IPS-18a (cell line): ENCODE measurements around the gene FRYL.

Source experiments
- H3K27ac ChIP-seq: one replicate; pipeline ENCODE4 v1.5.1; 2013; ENCODE audit warnings: low read length
- H3K27me3 ChIP-seq: one replicate; pipeline ENCODE4 v1.6.1; 2013; ENCODE audit warnings: mild to moderate bottlenecking, low read length; ENCODE audit not compliant: control insufficient read depth, insufficient read depth
- H3K36me3 ChIP-seq: one replicate; pipeline ENCODE4 v1.6.1; 2013; ENCODE audit warnings: low read depth, low read length; ENCODE audit not compliant: control insufficient read depth
- H3K4me1 ChIP-seq: one replicate; pipeline ENCODE4 v1.6.1; 2013; ENCODE audit warnings: low read depth, low read length; ENCODE audit not compliant: control insufficient read depth
- H3K4me3 ChIP-seq: one replicate; pipeline ENCODE4 v1.5.1; 2013; ENCODE audit warnings: low read length
- H3K9ac ChIP-seq: one replicate; pipeline ENCODE4 v1.6.1; 2013; ENCODE audit warnings: mild to moderate bottlenecking, low read length, moderate library complexity
- H3K9me3 ChIP-seq: one replicate; pipeline ENCODE4 v1.6.1; 2013; ENCODE audit warnings: low read depth, low read length; ENCODE audit not compliant: control insufficient read depth

FRYL gene

DNA sequence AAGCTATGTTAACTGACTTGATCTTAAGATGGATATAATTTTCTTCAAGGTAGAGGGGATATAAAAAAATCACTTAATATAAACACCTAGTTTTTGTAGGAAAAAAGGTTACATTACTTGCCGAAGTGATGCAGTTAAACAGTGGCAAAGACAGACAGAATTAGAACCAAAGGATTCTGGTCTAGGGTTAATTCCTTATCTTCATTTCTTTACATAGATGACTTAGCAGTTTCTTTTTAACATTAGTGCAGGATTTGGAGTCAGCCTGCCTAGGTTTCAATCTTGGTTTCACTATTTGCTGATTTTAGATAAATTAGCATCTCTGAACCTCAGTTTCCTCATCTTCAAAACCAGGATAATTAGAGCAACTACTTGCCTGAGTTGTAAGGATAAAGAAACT lies 275.7 kb downstream of the FRYL start:
- H3K27me3 ChIP-seq: no peaks in the 10 kb centered on the region
- H3K9ac ChIP-seq: no peak overlapping the region
- H3K4me1 ChIP-seq: no peaks in the 10 kb centered on the region
- no peaks in the 10 kb centered on the region for H3K9me3 ChIP-seq
- no peak overlapping the region for H3K27ac ChIP-seq
- H3K4me3 ChIP-seq: no peak overlapping the region
- H3K36me3 ChIP-seq: peaks cover 32% of the 10 kb centered on the region

DNA sequence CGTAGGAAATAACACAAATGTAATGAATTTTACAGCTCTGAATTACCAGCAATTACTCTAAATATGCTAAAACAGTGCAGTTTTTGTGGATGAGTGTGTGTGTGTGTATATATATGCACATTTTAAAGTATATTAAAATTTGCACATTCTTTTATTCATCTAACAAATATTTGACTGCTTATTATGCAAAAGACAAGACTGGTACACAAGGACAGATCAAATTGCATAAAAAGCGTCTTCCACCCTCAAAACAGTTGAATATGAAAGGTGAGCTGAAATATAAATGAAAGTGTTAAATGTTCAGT lies 276.1 kb downstream of the FRYL start:
- Histone ChIP-seq H3K4me3 (no peak overlapping the region), H3K27me3 (no peaks in the 10 kb centered on the region), H3K9ac (no peak overlapping the region), H3K4me1 (no peaks in the 10 kb centered on the region), H3K9me3 (no peaks in the 10 kb centered on the region), H3K36me3 (peaks cover 33% of the 10 kb centered on the region), H3K27ac (no peak overlapping the region)

DNA sequence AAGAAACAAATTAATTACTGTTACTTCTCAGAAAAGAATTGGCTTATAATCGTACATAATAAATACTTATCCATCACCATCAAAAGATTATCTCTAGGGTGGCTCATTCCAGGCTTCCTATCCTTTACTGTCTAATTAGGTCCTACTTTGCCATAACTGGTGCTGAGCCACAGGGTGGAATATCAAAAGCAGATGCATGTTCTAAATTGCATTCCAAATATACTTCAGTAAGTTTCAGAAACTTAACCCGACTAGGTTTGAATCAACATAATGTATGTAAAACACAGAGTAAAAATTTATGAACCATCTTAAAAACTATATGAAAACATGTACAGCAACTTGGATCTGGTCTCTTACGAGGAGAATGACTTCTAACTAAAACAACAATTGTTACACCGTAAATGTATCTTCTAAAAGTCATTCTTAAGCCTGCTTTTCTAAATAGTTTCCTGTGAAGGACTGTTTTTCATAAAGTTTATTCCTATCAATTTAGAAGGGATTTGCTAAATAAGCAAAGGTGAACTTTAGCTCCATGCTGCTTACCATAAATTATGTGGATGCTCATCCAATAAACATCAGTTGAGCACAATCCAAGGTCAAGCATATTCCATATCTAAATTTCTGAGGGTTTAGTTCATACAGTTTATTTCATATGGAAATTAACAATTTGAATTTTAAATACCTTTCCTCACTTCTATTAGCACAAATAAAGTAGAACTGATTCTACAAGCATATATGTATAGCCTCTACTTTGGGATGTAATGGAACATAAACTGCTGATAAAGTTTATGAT lies 276.6 kb downstream of the FRYL start:
- Histone ChIP-seq H3K27ac (no peak overlapping the region), H3K4me3 (no peak overlapping the region), H3K27me3 (no peaks in the 10 kb centered on the region), H3K9ac (no peak overlapping the region), H3K9me3 (no peaks in the 10 kb centered on the region), H3K36me3 (peaks cover 28% of the 10 kb centered on the region), H3K4me1 (no peaks in the 10 kb centered on the region)

DNA sequence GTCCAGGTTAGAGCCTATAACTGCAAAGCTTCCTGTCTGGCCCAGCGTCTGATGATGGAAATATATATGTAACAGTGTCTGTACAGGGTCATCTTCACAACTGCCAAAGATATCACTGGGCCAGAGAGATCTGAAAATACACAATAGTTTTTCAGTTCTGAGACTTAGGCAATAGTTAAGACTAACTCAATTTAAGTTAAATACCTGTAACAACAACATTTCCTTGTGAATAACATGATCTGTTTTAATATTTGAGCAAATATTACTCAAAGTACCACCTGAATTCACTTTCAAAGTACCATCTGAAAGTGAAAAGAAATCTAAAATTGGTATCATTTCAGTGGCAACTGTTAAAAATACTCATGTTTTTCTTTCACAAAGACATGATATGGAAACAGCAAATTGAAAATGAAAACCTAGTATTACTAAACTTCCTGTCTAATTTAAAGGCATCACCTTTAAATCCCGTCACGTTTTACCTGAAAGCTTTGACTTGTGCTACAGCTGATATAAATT lies 280.5 kb downstream of the FRYL start:
- H3K27ac ChIP-seq: no peak overlapping the region
- no peak overlapping the region for H3K9ac ChIP-seq
- no peaks in the 10 kb centered on the region for H3K9me3 ChIP-seq
- H3K4me3 ChIP-seq: no peak overlapping the region
- H3K27me3 ChIP-seq: no peaks in the 10 kb centered on the region
- H3K36me3 ChIP-seq: peaks cover 19% of the 10 kb centered on the region
- no peaks in the 10 kb centered on the region for H3K4me1 ChIP-seq

DNA sequence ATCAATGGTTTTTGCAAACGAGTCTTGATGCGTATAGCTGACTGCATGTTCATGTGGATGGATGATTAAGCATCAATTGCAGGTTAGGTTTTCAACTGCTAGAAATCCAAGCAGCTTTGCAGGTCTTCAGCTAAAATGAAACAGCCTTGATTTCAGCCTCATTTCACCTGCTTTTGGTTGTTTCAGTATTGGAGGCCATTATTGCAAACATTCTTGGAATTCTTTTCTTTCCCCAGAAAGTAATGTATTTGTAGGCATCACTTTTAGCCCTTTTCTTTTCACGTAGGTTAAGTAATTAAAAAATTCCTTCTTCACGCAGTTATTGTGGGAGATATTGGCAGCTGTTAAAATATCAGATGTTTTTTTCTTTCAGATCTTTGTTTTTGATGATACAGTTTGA lies 281.2 kb downstream of the FRYL start:
- H3K27me3 ChIP-seq: no peaks in the 10 kb centered on the region
- no peaks in the 10 kb centered on the region for H3K9me3 ChIP-seq
- peaks cover 19% of the 10 kb centered on the region for H3K36me3 ChIP-seq
- no peak overlapping the region for H3K9ac ChIP-seq
- no peak overlapping the region for H3K4me3 ChIP-seq
- no peak overlapping the region for H3K27ac ChIP-seq
- no peaks in the 10 kb centered on the region for H3K4me1 ChIP-seq

DNA sequence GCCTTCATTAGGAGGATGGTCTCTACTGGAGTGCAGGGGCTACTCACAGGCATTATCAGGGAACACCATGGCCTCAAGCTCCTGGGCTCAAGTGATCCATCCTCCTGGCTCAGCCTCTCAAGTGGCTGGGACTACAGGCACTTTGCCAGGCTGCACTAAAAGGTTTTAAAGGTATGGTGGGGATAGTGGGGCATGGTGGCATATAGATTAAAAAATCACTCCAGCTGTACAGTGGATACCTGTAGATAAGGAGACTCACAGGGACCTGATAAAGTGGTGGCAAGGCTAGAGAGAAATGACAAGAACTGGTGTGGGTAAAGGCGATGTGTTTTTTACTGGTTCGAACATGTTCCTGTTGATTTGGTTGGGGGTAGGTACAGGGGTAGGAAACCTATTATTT lies 284.1 kb downstream of the FRYL start:
- no peak overlapping the region for H3K27ac ChIP-seq
- no peak overlapping the region for H3K4me3 ChIP-seq
- H3K4me1 ChIP-seq: no peaks in the 10 kb centered on the region
- peaks cover 22% of the 10 kb centered on the region for H3K27me3 ChIP-seq
- H3K36me3 ChIP-seq: peaks cover 9% of the 10 kb centered on the region
- H3K9ac ChIP-seq: no peak overlapping the region
- H3K9me3 ChIP-seq: no peaks in the 10 kb centered on the region

DNA sequence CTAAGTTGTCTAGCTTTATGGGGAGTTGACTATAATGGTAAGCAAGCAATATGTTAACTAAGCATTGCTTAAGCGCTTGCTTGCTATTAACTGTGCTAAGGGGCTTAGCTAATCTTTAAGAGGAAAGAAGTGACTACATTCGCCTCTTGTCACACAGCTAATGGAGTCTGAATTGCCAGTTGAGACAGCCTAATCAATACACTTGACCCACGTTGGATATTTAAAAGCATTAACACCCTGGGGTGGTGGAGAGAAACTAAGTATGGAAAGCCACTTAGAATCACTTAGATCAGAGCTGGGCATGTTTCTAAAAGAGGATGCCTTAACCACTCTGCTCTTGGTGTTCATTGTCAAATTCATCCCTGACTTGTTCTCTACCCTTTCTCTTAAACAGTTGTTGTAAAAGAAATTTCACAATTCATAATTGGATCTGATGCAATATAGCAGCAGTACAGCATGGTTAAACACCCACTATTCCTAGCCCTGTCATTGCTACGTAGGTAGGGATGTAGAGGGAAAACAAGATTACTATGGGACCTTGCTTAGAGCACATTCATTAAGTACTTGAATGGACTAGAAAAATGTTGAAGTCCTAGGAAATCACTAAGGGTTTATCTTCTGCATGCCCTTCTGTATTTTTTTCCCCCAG lies 286.5 kb downstream of the FRYL start:
- Histone ChIP-seq H3K27ac (no peak overlapping the region), H3K27me3 (peaks cover 46% of the 10 kb centered on the region), H3K36me3 (no peaks in the 10 kb centered on the region), H3K9me3 (no peaks in the 10 kb centered on the region), H3K9ac (no peak overlapping the region), H3K4me3 (no peak overlapping the region), H3K4me1 (peaks cover 5% of the 10 kb centered on the region)

DNA sequence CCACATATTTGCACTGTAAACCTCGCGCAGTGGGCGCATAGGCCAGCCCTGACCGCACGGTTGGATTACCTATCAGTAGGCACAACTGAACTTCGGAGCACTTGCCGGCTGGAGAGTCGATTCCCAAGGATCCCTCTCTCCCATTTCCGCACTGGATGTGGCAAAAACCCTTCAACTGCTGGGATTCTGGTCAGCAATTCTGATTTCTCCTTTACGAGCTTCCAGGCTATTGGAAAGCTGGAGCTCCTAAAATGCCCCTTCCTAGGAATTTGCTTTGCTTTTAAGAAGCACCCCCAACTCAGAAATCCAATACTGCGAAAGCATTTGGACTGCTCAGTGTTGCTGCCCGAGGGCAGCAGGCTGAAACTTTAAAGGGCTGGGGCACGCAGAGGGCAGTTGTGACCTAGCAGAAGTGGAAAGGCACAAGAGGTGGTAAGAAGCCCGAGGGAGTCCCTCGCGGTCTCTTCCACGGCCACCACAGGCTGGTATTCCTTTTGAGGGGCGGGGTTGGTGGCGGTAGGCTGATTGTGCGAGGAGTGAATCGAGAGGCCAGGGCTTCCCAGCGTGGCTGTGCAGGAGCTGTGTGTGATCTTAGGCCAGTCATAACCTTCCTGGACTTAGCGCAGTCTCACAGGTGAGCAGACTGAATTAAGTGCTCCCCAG lies 288.4 kb downstream of the FRYL start:
- H3K4me3 ChIP-seq: peak overlapping the region; percentile 47
- H3K36me3 ChIP-seq: no peaks in the 10 kb centered on the region
- peaks cover 52% of the 10 kb centered on the region for H3K27me3 ChIP-seq
- no peak overlapping the region for H3K27ac ChIP-seq
- H3K4me1 ChIP-seq: peaks cover 7% of the 10 kb centered on the region
- no peak overlapping the region for H3K9ac ChIP-seq
- H3K9me3 ChIP-seq: no peaks in the 10 kb centered on the region

DNA sequence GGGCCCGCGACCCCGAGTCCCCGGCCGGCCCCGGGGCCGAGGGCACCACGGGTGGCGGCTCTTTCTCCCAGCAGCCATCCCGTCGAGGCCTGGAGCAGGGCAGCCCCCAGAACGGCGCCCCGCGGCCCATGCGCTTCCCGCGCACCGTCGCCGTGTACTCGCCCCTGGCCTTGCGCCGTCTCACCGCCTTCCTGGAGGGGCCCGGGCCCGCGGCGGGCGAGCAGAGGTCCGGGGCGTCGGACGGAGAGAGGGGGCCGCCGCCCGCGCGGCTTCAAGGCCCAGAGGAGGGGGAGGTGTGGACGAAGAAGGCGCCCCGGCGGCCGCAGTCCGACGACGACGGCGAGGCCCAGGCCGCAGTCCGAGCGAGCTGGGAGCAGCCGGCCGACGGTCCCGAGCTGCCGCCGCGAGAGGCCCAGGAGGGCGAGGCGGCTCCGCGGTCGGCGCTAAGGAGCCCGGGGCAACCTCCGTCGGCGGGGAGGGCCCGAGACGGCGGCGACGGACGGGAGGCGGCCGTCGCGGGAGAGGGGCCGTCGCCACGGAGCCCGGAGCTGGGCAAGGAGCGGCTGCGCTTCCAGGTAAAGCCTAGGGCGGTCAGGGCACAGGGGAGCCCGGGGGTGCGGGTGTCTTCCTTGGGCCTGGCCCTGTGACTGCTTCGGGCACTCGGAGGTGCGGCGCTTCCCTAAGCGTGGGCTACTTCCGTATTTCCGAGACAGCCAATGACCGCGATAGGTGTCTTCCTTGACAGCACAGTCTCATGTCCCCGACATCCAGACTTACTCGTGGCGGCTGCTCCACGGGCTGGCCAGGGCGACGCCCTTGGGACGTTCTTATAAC lies 289.2 kb downstream of the FRYL start:
- Histone ChIP-seq H3K4me1 (peaks cover 7% of the 10 kb centered on the region), H3K9ac (no peak overlapping the region), H3K9me3 (no peaks in the 10 kb centered on the region), H3K36me3 (no peaks in the 10 kb centered on the region), H3K27ac (no peak overlapping the region), H3K27me3 (peaks cover 53% of the 10 kb centered on the region), H3K4me3 (peak overlapping the region; percentile 47)

DNA sequence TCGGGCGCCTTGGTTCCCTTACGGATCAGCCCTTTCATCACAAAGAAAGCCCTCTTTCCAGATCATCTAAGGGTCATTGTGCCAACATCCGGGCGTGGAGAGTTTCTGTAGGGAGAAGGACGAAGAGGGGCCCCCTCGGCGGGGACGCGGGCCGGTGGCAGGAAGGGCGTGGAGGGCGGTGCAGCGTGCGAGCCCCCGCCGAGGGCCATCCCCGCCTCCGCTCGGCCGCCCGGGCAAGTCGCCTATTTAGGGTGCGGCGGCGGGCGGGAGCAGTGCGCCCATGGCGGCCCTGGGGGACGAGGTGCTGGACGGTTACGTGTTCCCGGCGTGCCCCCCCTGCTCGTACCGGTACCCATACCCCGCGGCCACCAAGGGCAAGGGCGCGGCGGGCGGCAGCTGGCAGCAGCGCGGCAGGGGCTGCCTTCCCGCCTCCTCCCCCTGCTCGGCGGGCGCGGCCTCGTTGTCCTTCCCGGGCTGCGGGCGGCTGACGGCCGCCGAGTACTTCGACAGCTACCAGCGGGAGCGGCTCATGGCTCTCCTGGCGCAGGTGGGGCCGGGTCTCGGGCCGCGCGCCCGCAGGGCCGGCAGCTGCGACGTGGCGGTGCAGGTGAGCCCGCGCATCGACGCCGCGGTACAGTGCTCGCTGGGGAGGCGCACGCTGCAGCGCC lies 289.9 kb downstream of the FRYL start, which contains the start of gene ZAR1:
TSS of gene ZAR1 (plus strand) at position 241 of the 668 bp plus-strand sequence. CDS start at position 281, 40 bp downstream.
- Histone ChIP-seq H3K27ac (no peak within 1 kb of the TSS), H3K27me3 (peaks cover 59% of the 10 kb centered on the region), H3K9ac (peak within 1 kb of the TSS; percentile 9), H3K9me3 (no peaks in the 10 kb centered on the region), H3K4me3 (peak within 1 kb of the TSS; percentile 47), H3K36me3 (no peaks in the 10 kb centered on the region), H3K4me1 (peaks cover 7% of the 10 kb centered on the region)

DNA sequence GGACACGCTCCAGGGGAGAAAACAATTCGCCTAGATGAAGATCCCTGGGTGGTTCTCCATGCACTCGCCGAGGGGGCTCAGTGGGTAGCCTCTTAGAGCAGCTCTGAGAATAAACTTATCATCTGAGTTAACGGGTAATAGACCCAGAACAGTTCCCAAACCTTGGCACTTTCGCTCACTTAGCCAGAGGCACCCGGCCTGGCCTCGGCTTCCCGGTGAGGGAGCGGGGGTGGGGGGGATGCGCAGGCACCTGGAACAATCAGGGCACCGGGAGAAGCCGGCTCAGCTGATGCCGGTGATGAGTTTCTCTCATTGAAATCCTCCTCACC lies 290.4 kb downstream of the FRYL start:
- H3K9me3 ChIP-seq: no peaks in the 10 kb centered on the region
- H3K4me1 ChIP-seq: peaks cover 7% of the 10 kb centered on the region
- peak overlapping the region; percentile 9 for H3K9ac ChIP-seq
- H3K27ac ChIP-seq: no peak overlapping the region
- no peaks in the 10 kb centered on the region for H3K36me3 ChIP-seq
- peaks cover 64% of the 10 kb centered on the region for H3K27me3 ChIP-seq
- H3K4me3 ChIP-seq: peak overlapping the region; percentile 47
